Kidney epithelial cell (primary cell): ENCODE results near the gene LGSN. TPM values are rescaled to one million over a fixed set of nuclear protein-coding genes. Genes with fewer than 3 reads are reported as not detected.
A peak's percentile ranks its signal among the peaks of the same experiment; 100 is the strongest.

Experiments used
- DNase-seq: peaks from one replicate; pipeline ENCODE4 v3.0.0-alpha.2; 2010; ENCODE audit warnings: low read depth
- H3K27me3 ChIP-seq: 2 replicates; pipeline ENCODE4 v1.6.0; 2011; ENCODE audit warnings: low read length; ENCODE audit not compliant: control insufficient read depth, insufficient read depth
- H3K36me3 ChIP-seq: 2 replicates; pipeline ENCODE4 v1.5.1; 2011; ENCODE audit warnings: low read length; ENCODE audit not compliant: control insufficient read depth, insufficient read depth
- H3K4me3 ChIP-seq: 2 replicates; pipeline ENCODE4 v1.5.1; 2011; ENCODE audit warnings: low read depth, mild to moderate bottlenecking, control low read depth, low read length
- CTCF ChIP-seq: IDR thresholded peaks from 2 replicates; pipeline ENCODE4 v1.5.1; 2011; ENCODE audit warnings: mild to moderate bottlenecking, moderate library complexity, low read length, control low read depth, inconsistent platforms; ENCODE audit not compliant: insufficient read depth, poor library complexity, severe bottlenecking
- total RNA-seq: library from RNA; depleted of rRNA; stranded (reverse); fragments of >200 nt; gene quantifications from 2 replicates; pipeline ENCODE4 v1.2.3, GENCODE V29; 2015

LGSN gene
- total RNA-seq, 1 donor from 2014 or later, result not detected

DNA sequence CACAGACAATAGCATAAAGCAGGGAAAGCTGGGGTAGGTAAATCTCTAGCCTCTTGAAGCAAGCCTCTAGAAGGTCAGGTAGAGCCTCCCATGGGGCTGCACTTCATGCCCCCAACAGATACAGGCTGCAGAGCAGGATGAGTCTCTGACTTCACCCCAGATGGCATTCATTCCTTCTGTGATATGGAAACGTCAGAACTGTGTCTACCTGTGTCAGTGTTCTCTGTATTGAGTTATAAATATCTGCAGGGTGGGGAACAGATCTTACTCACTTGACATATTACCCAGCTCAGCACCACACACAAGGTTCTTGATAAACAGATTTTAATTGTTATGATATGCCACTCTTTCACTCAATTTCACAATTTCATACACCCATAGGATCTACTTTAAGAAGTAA is 2.1 kb downstream of the LGSN start:
- DNase-seq, result no peak
- no peak overlapping the region for H3K4me3 ChIP-seq
- no peaks in the 10 kb centered on the region for H3K27me3 ChIP-seq
- H3K36me3 ChIP-seq, result no peaks in the 10 kb centered on the region
- no peak for TF ChIP-seq CTCF

- TF ChIP-seq CTCF, result no peak
These were observed 3.7 kb downstream of the LGSN start for GRCh38 chr6:63316113-63316512.

DNA sequence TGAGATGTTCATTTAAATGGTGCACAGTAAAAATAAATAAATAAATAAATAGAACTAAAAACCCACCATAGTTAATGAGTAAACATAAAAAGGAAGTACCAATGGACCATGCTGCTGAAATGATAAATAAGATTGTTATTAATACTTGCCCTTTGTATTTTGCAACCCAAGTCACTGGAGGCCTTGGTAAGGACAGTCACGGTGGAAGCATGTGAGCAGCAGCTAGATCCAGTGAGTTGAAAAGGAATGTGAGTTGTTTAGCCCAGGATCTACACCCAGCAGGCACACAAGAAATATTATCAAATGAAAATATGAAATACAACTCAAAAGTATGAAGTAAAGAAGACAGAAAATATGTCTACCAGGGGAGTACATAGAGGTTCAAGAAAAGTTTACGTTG is 6.7 kb downstream of the LGSN start:
- no peaks in the 10 kb centered on the region for H3K36me3 ChIP-seq
- no peaks in the 10 kb centered on the region for H3K27me3 ChIP-seq
- no peak for DNase-seq
- no peak for TF ChIP-seq CTCF
- no peak overlapping the region for H3K4me3 ChIP-seq

More at GRCh38 chr6:63316113-63316512, 3.7 kb downstream of the LGSN start:
- H3K27me3 ChIP-seq, result no peaks in the 10 kb centered on the region
- H3K4me3 ChIP-seq, result no peak overlapping the region
- no peak for DNase-seq
- H3K36me3 ChIP-seq, result no peaks in the 10 kb centered on the region

DNA sequence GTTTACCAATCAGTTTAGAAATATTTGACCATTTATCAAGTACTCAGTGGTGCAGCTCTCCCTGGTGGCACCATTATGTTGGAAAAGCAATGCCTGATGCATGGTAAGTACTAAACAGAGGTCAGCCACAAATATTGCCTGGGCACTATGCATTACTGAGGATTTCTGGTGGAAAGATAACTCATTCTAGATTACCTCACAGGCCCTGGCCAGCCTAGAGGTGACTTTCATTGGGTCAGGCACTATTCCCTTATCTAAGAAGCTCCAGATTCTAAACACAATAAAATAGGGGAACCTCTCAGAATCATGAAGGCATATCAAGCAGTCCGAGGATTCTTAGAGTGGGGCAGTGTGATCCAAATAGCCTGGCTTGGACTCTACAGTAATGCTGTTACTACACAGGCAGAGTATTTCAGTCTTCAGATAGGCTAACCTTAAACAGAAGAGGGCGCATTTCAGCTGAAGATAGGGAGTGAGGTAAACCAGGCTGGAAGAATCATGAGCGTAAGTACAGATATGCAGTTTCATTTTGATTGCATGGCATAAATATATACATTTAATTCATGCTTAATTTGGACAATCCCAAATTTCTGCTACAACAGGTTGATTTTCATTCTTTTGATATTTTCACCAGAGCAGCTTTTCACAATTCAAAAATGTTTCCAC is 12.1 kb downstream of the LGSN start:
- DNase-seq, result no peak
- H3K36me3 ChIP-seq, result no peaks in the 10 kb centered on the region
- H3K4me3 ChIP-seq, result no peak overlapping the region
- TF ChIP-seq CTCF, result peak; percentile 68
- H3K27me3 ChIP-seq, result no peaks in the 10 kb centered on the region

- TF ChIP-seq CTCF, result no peak
- Histone ChIP-seq H3K27me3 (no peaks in the 10 kb centered on the region), H3K36me3 (no peaks in the 10 kb centered on the region), H3K4me3 (no peak overlapping the region)
- DNase-seq, result no peak
These were observed 13.4 kb downstream of the LGSN start for GRCh38 chr6:63306420-63306819.

DNA sequence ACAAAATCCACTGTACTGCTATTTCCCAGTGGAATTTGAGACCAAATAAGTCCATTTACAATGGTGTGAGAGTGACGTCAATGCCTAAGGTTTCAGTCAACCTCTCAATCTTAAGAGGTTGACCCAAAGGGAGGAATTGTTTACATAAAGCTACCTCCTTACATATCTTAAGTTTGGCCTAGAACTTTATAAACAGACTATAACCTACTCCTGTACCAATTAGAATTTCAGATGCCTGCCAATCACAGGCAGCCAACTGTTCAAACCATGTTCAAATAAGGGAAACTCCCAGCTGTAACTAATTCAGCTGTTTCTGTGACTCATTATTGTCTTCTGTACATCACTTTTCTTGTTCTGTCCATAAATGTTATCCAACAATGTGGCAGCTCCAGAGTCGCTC is 14.5 kb downstream of the LGSN start:
- Histone ChIP-seq H3K27me3 (no peaks in the 10 kb centered on the region), H3K4me3 (no peak overlapping the region), H3K36me3 (no peaks in the 10 kb centered on the region)
- no peak for DNase-seq
- no peak for TF ChIP-seq CTCF
